SK-N-SH (cell line): ENCODE results near the gene DCST1. TPM values are rescaled to one million over a fixed set of nuclear protein-coding genes. Genes with fewer than 3 reads are reported as not detected.

ENCODE experiments used
- CTCF ChIA-PET: fragments of 300-600, 350-600 bp; formaldehyde crosslinking; extraction: SDS; loops from one replicate; lab custom pipeline; 2021; lab: Yijun Ruan, JAX
- POLR2A ChIA-PET: fragments of 350-600 bp; sonication (Branson Sonifier 250); formaldehyde crosslinking; extraction: SDS; loops from one replicate; lab custom pipeline; 2020; ENCODE audit warnings: antibody characterized with exemption, inconsistent platforms; lab: Yijun Ruan, JAX
- DNase-seq: peaks from one replicate; pipeline ENCODE4 v3.0.0; 2012
- H2AFZ ChIP-seq: fragments of 200-600 bp; sonication (generic); 2 replicates; pipeline ENCODE4 v1.8.1; 2016; ENCODE audit warnings: antibody characterized with exemption, mild to moderate bottlenecking, low read depth
- H3F3A ChIP-seq: fragments of 200-600 bp; sonication (generic); replicated peaks from 2 replicates; pipeline ENCODE3; 2016; ENCODE audit warnings: antibody characterized with exemption, mild to moderate bottlenecking; ENCODE audit not compliant: insufficient read depth
- H3K27ac ChIP-seq, 2 experiments: fragments of 200-500 bp in 1 of 2; fragments of 200-600 bp in 1 of 2; sonication (Bioruptor generic) in 1 of 2; sonication (generic), shearing (Covaris generic) in 1 of 2; 2 replicates each; pipeline versions ENCODE4 v1.5.1 to v1.6.1; 2014 to 2016; ENCODE audit warnings: low read depth in 2 of 2, inconsistent platforms in 1 of 2, low read length in 1 of 2, mild to moderate bottlenecking in 1 of 2, mixed read lengths in 1 of 2
- H3K27me3 ChIP-seq: fragments of 200-600 bp; sonication (generic), shearing (Covaris generic); 2 replicates; pipeline ENCODE4 v1.6.1; 2016; ENCODE audit warnings: mixed run types; ENCODE audit not compliant: insufficient read depth
- H3K36me3 ChIP-seq, 2 experiments: fragments of 200-500 bp in 1 of 2; fragments of 200-600 bp in 1 of 2; sonication (Bioruptor generic) in 1 of 2; sonication (generic) in 1 of 2; replicated peaks in 1 of 2; 2 replicates each; pipeline versions ENCODE3 to v1.5.1; 2014 to 2016; ENCODE audit warnings: low read length in 1 of 2, mild to moderate bottlenecking in 1 of 2; ENCODE audit not compliant: insufficient read depth in 2 of 2, control insufficient read depth in 1 of 2
- H3K4me1 ChIP-seq, 2 experiments: fragments of 200-500 bp in 1 of 2; fragments of 200-600 bp in 1 of 2; sonication (Bioruptor generic) in 1 of 2; sonication (generic), shearing (Covaris generic) in 1 of 2; 2 replicates each; pipeline versions ENCODE4 v1.5.1 to v1.6.1; 2014 to 2016; ENCODE audit warnings: low read depth in 1 of 2, low read length in 1 of 2, mixed run types in 1 of 2; ENCODE audit not compliant: insufficient read depth in 2 of 2, control insufficient read depth in 1 of 2
- H3K4me2 ChIP-seq: fragments of 200-600 bp; sonication (generic), shearing (Covaris generic); 2 replicates; pipeline ENCODE4 v1.6.1; 2017; ENCODE audit warnings: mixed run types
- H3K4me3 ChIP-seq, 2 experiments: fragments of 200-500 bp in 1 of 2; fragments of 200-600 bp in 1 of 2; sonication (Bioruptor generic) in 1 of 2; sonication (generic), shearing (Covaris generic) in 1 of 2; 2 replicates each; pipeline versions ENCODE4 v1.5.1 to v1.8.1; 2014 to 2016; ENCODE audit warnings: low read depth in 2 of 2, inconsistent platforms in 1 of 2, low read length in 1 of 2, mild to moderate bottlenecking in 1 of 2, mixed read lengths in 1 of 2, moderate library complexity in 1 of 2
- H3K79me2 ChIP-seq: fragments of 200-600 bp; sonication (generic); 2 replicates; pipeline ENCODE4 v1.8.1; 2017; ENCODE audit warnings: mild to moderate bottlenecking; ENCODE audit not compliant: insufficient read depth
- H3K9ac ChIP-seq: fragments of 200-600 bp; sonication (generic); 2 replicates; pipeline ENCODE4 v1.6.1; 2017; ENCODE audit warnings: mixed run types
- H3K9me2 ChIP-seq: fragments of 200-600 bp; sonication (generic); 2 replicates; pipeline ENCODE4 v1.6.1; 2017; ENCODE audit warnings: mixed run types
- H3K9me3 ChIP-seq: fragments of 200-600 bp; sonication (generic); 2 replicates; pipeline ENCODE4 v1.6.1; 2017; ENCODE audit warnings: mixed run types, mild to moderate bottlenecking, moderate library complexity
- H4K20me1 ChIP-seq: fragments of 200-600 bp; sonication (generic); 2 replicates; pipeline ENCODE4 v1.6.1; 2017; ENCODE audit warnings: mild to moderate bottlenecking, mixed run types; ENCODE audit not compliant: insufficient read depth
- EP300 ChIP-seq, 2 experiments: IDR thresholded peaks; 2 replicates each; pipeline versions ENCODE4 v1.4.0 to v1.6.1; 2012; ENCODE audit warnings: borderline replicate concordance in 1 of 2, low read depth in 1 of 2, low read length in 1 of 2
- EZH2phosphoT487 ChIP-seq: fragments of 200-600 bp; sonication (generic); IDR thresholded peaks from 2 replicates; pipeline ENCODE4 v1.6.1; 2017; ENCODE audit warnings: low read depth, mixed run types, mild to moderate bottlenecking, antibody characterized with exemption, moderate library complexity, borderline replicate concordance
- FOXM1 ChIP-seq: IDR thresholded peaks from 2 replicates; pipeline ENCODE4 v1.4.0; 2012; ENCODE audit warnings: low read depth, mild to moderate bottlenecking
- MXI1 ChIP-seq: IDR thresholded peaks from 2 replicates; pipeline ENCODE4 v1.6.1; 2012; ENCODE audit warnings: mild to moderate bottlenecking, low read depth, low read length, improper control_type of control experiment
- NRF1 ChIP-seq: IDR thresholded peaks from 2 replicates; pipeline ENCODE4 v1.6.1; 2012; ENCODE audit warnings: low read depth, mild to moderate bottlenecking, low read length
- POLR2AphosphoS5 ChIP-seq: IDR thresholded peaks from 2 replicates; pipeline ENCODE4 v1.6.1; 2012; ENCODE audit warnings: low read depth, low read length
- TCF12 ChIP-seq: IDR thresholded peaks from 2 replicates; pipeline ENCODE4 v1.4.0; 2012
- USF1 ChIP-seq: IDR thresholded peaks from 2 replicates; pipeline ENCODE4 v1.4.0; 2012; ENCODE audit warnings: low read depth, borderline replicate concordance
- WGBS: methylation state at CpG from one replicate; pipeline ENCODE4 v1.1.6; 2017; ENCODE audit warnings: low lambda C conversion rate; 5-methylcytosine and 5-hydroxymethylcytosine counted together
- polyA plus RNA-seq, 3 experiments: library from polyadenylated mRNA; depleted of rRNA; stranded (reverse); fragments of >200 nt; gene quantifications; 2 replicates each; pipeline ENCODE4 v1.2.3, GENCODE V29; 2012
- TF ChIP-seq, protein P1 (sequence below): IDR thresholded peaks from 2 replicates; pipeline ENCODE4 v1.6.1; 2012; ENCODE audit warnings: mild to moderate bottlenecking, low read depth, low read length, moderate library complexity
- TF ChIP-seq, protein P2 (sequence below): IDR thresholded peaks from 2 replicates; pipeline ENCODE4 v1.4.0; 2012; ENCODE audit warnings: low read depth, borderline replicate concordance
- TF ChIP-seq, protein P3 (sequence below): IDR thresholded peaks from 2 replicates; pipeline ENCODE4; 2012
- TF ChIP-seq, protein P4 (sequence below): fragments of 200-600 bp; sonication (generic); IDR thresholded peaks from 2 replicates; pipeline ENCODE4 v1.6.1; 2017; ENCODE audit warnings: antibody characterized with exemption, mild to moderate bottlenecking, moderate library complexity

Gene DCST1
- polyA plus RNA-seq, 1 of the 3 experiments (the other 2 are of a cell fraction) = not detected

DNA sequence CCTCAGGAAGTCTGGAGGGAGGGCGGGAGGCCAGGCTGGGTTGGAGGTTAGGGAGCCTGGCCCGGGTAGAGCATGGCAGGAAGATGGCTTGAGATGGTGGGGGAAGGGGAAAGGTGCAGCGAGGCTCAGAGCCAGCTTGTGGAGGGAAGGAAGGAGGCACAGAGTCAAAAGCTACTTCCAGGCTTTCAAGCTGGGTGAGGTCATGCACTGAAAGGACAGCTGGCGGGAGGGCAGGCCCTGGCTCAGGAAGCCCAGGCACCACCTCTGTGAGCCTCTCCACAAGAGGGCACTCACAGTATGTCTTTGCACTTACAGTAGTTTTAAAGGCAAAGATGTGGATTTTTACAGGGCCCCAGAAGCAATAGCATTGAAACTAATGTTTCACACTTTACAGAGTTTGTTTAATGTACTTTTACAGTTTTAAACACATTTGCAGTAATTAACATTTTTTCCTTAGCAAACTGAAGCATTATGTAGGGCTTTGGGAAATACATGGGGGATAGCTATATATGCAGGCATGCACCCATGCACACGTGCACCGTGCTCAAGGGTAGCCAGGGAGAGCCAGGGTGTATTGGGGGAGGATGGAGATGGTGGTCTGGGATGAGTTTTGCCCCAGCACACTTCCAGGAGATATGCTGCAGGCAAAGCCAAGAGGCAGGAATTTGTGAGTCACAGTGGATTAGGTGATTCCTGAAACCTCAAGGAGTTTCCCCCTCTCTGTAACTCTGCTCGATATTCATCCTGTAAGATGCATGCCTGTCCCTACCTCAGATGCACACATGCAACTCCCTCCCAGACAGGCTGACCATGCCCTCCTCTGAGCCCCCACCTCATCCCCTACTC is 11.4 kb downstream of the DCST1 start (continued):
- TF ChIP-seq, protein P1, sequence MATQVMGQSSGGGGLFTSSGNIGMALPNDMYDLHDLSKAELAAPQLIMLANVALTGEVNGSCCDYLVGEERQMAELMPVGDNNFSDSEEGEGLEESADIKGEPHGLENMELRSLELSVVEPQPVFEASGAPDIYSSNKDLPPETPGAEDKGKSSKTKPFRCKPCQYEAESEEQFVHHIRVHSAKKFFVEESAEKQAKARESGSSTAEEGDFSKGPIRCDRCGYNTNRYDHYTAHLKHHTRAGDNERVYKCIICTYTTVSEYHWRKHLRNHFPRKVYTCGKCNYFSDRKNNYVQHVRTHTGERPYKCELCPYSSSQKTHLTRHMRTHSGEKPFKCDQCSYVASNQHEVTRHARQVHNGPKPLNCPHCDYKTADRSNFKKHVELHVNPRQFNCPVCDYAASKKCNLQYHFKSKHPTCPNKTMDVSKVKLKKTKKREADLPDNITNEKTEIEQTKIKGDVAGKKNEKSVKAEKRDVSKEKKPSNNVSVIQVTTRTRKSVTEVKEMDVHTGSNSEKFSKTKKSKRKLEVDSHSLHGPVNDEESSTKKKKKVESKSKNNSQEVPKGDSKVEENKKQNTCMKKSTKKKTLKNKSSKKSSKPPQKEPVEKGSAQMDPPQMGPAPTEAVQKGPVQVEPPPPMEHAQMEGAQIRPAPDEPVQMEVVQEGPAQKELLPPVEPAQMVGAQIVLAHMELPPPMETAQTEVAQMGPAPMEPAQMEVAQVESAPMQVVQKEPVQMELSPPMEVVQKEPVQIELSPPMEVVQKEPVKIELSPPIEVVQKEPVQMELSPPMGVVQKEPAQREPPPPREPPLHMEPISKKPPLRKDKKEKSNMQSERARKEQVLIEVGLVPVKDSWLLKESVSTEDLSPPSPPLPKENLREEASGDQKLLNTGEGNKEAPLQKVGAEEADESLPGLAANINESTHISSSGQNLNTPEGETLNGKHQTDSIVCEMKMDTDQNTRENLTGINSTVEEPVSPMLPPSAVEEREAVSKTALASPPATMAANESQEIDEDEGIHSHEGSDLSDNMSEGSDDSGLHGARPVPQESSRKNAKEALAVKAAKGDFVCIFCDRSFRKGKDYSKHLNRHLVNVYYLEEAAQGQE = 0 out of 2 replicates have a peak, but pooled peaks have one; percentile 27
- TF ChIP-seq FOXM1 = no peak
- TF ChIP-seq, protein P2, sequence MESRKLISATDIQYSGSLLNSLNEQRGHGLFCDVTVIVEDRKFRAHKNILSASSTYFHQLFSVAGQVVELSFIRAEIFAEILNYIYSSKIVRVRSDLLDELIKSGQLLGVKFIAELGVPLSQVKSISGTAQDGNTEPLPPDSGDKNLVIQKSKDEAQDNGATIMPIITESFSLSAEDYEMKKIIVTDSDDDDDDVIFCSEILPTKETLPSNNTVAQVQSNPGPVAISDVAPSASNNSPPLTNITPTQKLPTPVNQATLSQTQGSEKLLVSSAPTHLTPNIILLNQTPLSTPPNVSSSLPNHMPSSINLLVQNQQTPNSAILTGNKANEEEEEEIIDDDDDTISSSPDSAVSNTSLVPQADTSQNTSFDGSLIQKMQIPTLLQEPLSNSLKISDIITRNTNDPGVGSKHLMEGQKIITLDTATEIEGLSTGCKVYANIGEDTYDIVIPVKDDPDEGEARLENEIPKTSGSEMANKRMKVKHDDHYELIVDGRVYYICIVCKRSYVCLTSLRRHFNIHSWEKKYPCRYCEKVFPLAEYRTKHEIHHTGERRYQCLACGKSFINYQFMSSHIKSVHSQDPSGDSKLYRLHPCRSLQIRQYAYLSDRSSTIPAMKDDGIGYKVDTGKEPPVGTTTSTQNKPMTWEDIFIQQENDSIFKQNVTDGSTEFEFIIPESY = no peak

DNA sequence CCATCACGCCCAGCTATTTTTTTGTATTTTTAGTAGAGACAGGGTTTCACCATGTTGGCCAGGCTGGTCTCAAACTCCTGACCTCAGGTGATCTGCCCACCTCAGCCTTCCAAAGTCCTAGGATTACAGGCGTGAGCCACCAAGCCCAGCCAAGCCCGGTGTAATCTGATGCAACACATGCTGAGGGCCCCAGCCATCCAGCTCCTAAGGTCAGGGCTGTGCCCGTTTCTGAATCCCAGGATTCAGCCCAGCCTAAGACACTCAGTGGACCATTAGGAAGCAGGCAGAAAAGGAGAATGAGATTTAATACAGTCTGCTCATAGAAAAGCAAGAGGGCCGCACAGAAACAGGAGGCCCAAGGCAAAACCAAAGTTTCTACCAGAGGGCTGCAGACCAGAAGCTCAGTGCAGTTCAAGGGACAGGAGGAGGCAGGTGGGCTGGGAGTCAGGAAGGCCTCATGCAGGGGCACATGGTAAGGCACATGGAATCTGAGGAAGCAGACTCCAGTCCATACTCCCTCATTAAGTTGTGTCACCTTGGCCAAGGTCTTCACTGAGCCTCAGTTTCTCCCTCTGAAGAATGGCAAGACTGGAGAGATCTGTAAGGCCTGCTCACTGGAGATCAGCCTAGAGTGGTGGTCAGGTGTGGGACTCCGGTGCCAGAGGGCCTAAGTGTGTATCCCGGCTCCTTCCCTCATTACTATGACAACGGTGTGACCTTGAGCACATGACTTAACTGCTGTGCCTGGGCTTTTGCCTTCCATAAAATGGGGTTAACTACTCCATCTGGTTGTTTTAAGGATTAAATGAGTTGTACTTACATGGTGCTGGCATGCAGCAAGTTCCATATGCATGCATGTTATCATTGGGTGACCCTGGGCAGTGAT is 15.1 kb downstream of the DCST1 start:
- no peak overlapping the region for H3K4me3 ChIP-seq
- H3K9me3 ChIP-seq = no peaks in the 10 kb centered on the region
- H4K20me1 ChIP-seq = no peaks in the 10 kb centered on the region
- H3K79me2 ChIP-seq = peaks cover 8% of the 10 kb centered on the region; the same call in 1 of the 2 replicates
- no peak overlapping the region for H3K9ac ChIP-seq
- no peaks in the 10 kb centered on the region for H3K27me3 ChIP-seq
- CTCF ChIA-PET = interaction anchor here (0.8 to 26.0 kb wide), 9 partner anchors 14 to 88 kb away, joined by 3 to 573 read pairs (median 12); partner anchors contain the start of genes EFNA3, EFNA4, FLAD1 and PYGO2
- no peak overlapping the region for H3K4me2 ChIP-seq
- H3K36me3 ChIP-seq = no peaks in the 10 kb centered on the region
- no peak for DNase-seq
- POLR2A ChIA-PET = no interaction called here
- H3F3A ChIP-seq = peaks cover 13% of the 10 kb centered on the region
- no peak overlapping the region for H3K27ac ChIP-seq
- H2AFZ ChIP-seq = no peak overlapping the region
- WGBS = 91% methylated on average over 8 of the region's 8 CpGs
- peaks cover 14 to 49% of the 10 kb centered on the region in 2 experiments for H3K4me1 ChIP-seq
- no peaks in the 10 kb centered on the region for H3K9me2 ChIP-seq
- TF ChIP-seq EP300 (IDR thresholded peaks at IDR 0.05; ENCODE audit: borderline replicate concordance in 1 of 2, low read depth in 1 of 2, low read length in 1 of 2) = no peak
- TF ChIP-seq NRF1 = no peak
- TF ChIP-seq MXI1 = no peak
- no peak for TF ChIP-seq POLR2AphosphoS5
- no peak for TF ChIP-seq USF1
- no peak for TF ChIP-seq TCF12
- TF ChIP-seq EZH2phosphoT487 = no peak
- TF ChIP-seq, protein P3, sequence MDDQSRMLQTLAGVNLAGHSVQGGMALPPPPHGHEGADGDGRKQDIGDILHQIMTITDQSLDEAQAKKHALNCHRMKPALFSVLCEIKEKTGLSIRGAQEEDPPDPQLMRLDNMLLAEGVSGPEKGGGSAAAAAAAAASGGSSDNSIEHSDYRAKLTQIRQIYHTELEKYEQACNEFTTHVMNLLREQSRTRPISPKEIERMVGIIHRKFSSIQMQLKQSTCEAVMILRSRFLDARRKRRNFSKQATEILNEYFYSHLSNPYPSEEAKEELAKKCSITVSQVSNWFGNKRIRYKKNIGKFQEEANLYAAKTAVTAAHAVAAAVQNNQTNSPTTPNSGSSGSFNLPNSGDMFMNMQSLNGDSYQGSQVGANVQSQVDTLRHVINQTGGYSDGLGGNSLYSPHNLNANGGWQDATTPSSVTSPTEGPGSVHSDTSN = no peak
- TF ChIP-seq, protein P4, sequence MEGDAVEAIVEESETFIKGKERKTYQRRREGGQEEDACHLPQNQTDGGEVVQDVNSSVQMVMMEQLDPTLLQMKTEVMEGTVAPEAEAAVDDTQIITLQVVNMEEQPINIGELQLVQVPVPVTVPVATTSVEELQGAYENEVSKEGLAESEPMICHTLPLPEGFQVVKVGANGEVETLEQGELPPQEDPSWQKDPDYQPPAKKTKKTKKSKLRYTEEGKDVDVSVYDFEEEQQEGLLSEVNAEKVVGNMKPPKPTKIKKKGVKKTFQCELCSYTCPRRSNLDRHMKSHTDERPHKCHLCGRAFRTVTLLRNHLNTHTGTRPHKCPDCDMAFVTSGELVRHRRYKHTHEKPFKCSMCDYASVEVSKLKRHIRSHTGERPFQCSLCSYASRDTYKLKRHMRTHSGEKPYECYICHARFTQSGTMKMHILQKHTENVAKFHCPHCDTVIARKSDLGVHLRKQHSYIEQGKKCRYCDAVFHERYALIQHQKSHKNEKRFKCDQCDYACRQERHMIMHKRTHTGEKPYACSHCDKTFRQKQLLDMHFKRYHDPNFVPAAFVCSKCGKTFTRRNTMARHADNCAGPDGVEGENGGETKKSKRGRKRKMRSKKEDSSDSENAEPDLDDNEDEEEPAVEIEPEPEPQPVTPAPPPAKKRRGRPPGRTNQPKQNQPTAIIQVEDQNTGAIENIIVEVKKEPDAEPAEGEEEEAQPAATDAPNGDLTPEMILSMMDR = no peak
- TF ChIP-seq FOXM1 = no peak
- TF ChIP-seq, protein P1 = no peak
